ENCODE measurements around the gene POLR3A.
A peak's percentile ranks its signal among the peaks of the same experiment; 100 is the strongest.

Gene POLR3A

GRCh38 chr10:77932016-77932715 lies 97.1 kb downstream of the POLR3A start:
- intact Hi-C loops (cut with DNase I), result no loop called here
- no peak for DNase-seq

DNA sequence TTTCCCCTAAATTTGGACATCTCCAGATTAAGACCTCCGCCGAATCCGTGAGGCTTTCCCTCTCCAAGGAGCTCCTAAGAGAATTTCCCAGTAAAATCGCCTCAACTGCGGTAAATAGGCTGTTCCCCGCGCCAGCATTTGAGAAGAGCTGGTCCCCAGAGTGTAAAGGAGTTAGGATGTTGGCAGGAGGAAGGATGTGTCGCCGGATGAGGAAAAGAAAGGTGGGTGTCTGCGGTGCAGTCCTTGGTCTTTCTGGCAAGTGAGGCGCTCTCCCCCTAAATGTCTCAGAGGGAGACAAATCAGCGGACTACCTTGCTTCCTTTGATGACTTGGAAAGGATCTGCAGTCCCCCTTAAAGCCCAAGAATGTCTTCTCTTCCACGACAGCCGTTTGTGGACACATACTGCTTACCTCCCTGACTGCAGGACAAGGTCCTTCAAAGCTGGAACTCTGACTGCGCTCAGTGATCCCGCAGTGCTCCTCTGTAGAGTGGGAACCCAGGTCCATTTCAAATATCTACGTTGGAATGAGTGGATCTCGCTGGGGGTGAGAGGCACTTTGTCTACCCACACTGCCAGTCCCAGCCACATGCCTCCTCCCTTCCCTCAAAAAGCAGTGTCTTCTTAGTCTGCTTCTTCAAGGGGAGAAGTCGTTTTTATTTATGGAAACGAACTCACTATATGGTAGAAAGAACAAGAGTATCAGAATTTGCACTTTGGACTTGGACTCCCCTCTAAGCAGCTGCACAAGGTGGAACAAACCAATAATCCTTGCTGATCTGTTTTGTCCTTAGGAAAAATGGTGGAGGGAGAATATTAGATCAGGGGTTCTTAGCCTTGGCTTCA lies 101.7 kb downstream of the POLR3A start:
- intact Hi-C loops (cut with DNase I), result loop anchor here (5.0 kb wide), 1 partner anchor 80 kb away; no protein-coding TSS in a partner anchor
- DNase-seq, result peak in 5 of 42 donors; percentile 7 to 51 (median 17)

DNA sequence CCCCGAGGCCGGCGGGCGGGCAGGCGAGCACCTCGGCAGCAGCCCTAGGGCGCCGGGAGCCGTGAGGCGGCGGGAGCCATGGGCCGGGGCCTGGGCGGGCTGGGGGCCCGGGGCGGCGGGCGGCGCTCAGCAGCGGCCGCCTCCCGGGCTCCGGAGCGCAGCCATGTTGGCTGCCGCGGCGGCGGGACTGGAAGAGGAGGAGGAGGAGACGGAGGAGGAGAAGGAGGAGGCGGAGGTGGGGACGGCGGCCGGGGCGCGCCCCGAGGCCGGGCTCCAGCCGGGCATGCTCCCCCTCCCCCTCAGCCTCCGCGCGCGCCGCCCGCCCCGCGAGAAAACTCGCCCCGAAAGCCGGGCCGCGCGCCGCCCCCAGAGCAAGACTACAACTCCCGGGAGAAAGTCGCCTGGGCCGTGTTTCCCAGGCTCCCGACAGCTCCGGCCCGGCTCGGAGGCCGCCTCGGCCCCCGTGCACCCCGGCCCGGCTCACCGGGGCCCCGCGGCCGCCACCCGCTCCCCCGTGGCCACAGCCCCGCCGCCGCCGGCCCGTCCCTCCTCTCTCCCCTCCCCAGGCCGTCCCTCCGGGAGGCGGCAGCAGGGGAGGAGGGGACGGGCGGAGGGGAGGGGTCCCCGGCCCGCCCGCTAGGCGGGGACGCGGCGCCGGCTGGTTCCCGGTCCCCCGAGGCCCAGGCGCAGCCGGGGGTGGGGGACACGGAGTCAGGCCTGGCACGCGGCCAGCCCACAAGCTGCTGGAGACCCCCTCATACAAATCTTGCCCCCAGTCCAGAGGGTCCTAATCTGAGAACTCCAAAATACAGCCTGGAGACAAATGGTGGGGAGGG lies 102.5 kb downstream of the POLR3A start, which contains the start of gene DLG5:
DLG5 (minus strand) TSS at position 190 of the 836 bp plus-strand sequence. CDS start 235 bp downstream, outside the sequence.
- DNase-seq, result peak in 41 of 42 donors; percentile 4 to 85 (median 64)
- intact Hi-C loops (cut with DNase I), result loop anchor here (5.0 kb wide), 1 partner anchor 79 kb away; no protein-coding TSS in a partner anchor

GRCh38 chr10:77925795-77926565 lies 103.3 kb downstream of the POLR3A start:
- DNase-seq, result peak in 40 of 42 donors; percentile 6 to 71 (median 42)
- intact Hi-C loops (cut with DNase I), result loop anchor here (5.0 kb wide), 1 partner anchor 79 kb away; no protein-coding TSS in a partner anchor

DNA sequence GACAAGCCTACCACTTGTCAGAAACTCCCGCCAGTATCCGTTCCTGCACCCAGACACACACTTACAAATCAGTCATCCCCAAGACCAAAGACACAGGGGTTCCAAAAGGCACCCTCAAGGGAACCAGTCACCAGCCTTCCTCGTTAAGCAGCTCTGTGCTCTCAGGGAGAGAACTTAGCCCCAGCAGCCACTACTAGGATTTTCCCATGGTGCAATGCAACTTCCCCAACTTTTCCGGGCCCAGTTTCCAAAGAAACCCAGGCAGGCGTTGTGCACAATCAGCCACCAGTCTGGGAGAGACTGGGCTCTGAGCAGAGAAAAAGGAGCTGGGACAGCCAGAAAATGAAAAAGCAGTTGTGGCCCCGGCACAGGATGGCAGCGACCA lies 103.9 kb downstream of the POLR3A start:
- DNase-seq, result peak in 41 of 42 donors; percentile 7 to 77 (median 45)
- intact Hi-C loops (cut with DNase I), result loop anchor here (5.0 kb wide), 1 partner anchor 78 kb away; no protein-coding TSS in a partner anchor

- intact Hi-C loops (cut with DNase I), result no loop called here
- no peak for DNase-seq
Measured at GRCh38 chr10:77922566-77923179, 106.6 kb downstream of the POLR3A start.

GRCh38 chr10:77922055-77922454 lies 107.3 kb downstream of the POLR3A start:
- no peak for DNase-seq
- intact Hi-C loops (cut with DNase I), result no loop called here

DNA sequence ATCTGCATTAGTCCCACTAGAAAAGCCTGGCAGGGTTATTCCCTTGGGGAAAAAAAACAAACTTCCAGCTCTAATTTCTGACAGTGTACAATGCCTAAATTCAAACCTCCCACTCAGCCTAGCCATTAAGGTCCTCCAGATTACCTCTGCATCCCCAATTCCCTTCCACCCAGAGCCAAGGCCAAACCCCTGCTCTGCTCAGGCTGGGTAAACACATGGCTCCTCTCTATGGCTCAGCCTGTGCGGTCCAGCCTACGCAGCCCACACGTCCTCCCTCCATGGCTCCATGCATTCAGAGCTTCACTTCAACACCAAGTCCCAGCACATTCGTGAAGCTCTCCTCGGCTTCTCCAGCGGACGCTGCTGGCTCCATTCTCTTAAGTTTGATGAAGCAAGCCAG lies 107.9 kb downstream of the POLR3A start:
- DNase-seq, result no peak
- intact Hi-C loops (cut with DNase I), result no loop called here

- no peak for DNase-seq
- intact Hi-C loops (cut with DNase I), result no loop called here
Measured at GRCh38 chr10:77920495-77920894, 108.8 kb downstream of the POLR3A start.

DNA sequence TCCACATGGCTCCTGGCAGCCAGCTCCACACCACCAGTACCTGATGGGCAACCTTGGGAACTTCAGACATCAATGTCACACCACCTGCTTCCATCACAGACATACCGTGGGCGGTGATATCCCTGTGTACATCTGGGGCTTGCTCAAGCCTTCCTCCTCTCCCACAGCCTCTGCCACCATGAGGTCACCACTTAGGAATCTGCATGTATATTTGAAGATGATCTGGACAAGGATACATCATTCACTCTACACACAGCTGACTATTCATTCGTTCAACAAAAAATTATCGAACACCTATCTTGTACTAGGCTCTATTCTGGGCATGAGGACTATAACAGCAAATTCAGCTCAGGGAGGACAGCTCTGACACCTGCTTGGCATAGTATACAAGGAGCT lies 109.6 kb downstream of the POLR3A start:
- no peak for DNase-seq
- intact Hi-C loops (cut with DNase I), result no loop called here
